NCI-H748 (cell line): ENCODE measurements around the gene CCDC7.
"Not testable (repeated sequence)": the region's sequence is repeated elsewhere in the genome, so short reads cannot be mapped to it uniquely, and the experiment has no call there.

Source experiments
- DNase-seq: peaks from one replicate; lab custom pipeline; 2025; ENCODE audit not compliant: unreplicated experiment; lab: John Stamatoyannopoulos, UW

CCDC7 gene

GRCh38 chr10:32865170-32865569 lies 419.2 kb downstream of the CCDC7 start:
- DNase-seq = no peak

- no peak for DNase-seq
Observed at GRCh38 chr10:32877915-32878314, 432.0 kb downstream of the CCDC7 start.

GRCh38 chr10:32878646-32879045 lies 432.7 kb downstream of the CCDC7 start:
- DNase-seq = no peak

GRCh38 chr10:32882076-32882475 lies 436.1 kb downstream of the CCDC7 start:
- no peak for DNase-seq

- no peak for DNase-seq
Observed at GRCh38 chr10:32887481-32887880, 441.5 kb downstream of the CCDC7 start.

- DNase-seq = no peak
Observed at GRCh38 chr10:32888161-32888927, 442.4 kb downstream of the CCDC7 start.

- DNase-seq = no peak
Observed at GRCh38 chr10:32889631-32890212, 443.8 kb downstream of the CCDC7 start.

- no peak for DNase-seq
Observed at GRCh38 chr10:32890444-32890843, 444.5 kb downstream of the CCDC7 start.

GRCh38 chr10:32891261-32891660 lies 445.3 kb downstream of the CCDC7 start:
- no peak for DNase-seq

GRCh38 chr10:32893434-32893833 lies 447.5 kb downstream of the CCDC7 start:
- DNase-seq = no peak

- no peak for DNase-seq
Observed at GRCh38 chr10:32893916-32894664, 448.1 kb downstream of the CCDC7 start.

GRCh38 chr10:32895200-32895968 lies 449.4 kb downstream of the CCDC7 start:
- not testable (repeated sequence) for DNase-seq

GRCh38 chr10:32901815-32902214 lies 455.9 kb downstream of the CCDC7 start:
- no peak for DNase-seq

GRCh38 chr10:32905466-32905865 lies 459.5 kb downstream of the CCDC7 start:
- DNase-seq = no peak

GRCh38 chr10:32906595-32906994 lies 460.7 kb downstream of the CCDC7 start:
- no peak for DNase-seq

GRCh38 chr10:32909456-32909855 lies 463.5 kb downstream of the CCDC7 start:
- DNase-seq = no peak

- DNase-seq = not testable (repeated sequence)
Observed at GRCh38 chr10:32909970-32910369, 464.0 kb downstream of the CCDC7 start.

GRCh38 chr10:32911285-32912016 lies 465.5 kb downstream of the CCDC7 start:
- no peak for DNase-seq

- not testable (repeated sequence) for DNase-seq
Observed at GRCh38 chr10:32917817-32918216, 471.9 kb downstream of the CCDC7 start.

- no peak for DNase-seq
Observed at GRCh38 chr10:32922170-32922569, 476.2 kb downstream of the CCDC7 start.

- no peak for DNase-seq
Observed at GRCh38 chr10:32923134-32923533, 477.2 kb downstream of the CCDC7 start.
